ENCODE results near the gene PRIM1. TPM values are rescaled to one million over a fixed set of nuclear protein-coding genes. Genes with fewer than 3 reads are reported as not detected.
"Not testable (repeated sequence)": the region's sequence is repeated elsewhere in the genome, so short reads cannot be mapped to it uniquely, and the experiment has no call there.

Gene PRIM1
- total RNA-seq, 1 donor from 2014 or later = 15.1 TPM

DNA sequence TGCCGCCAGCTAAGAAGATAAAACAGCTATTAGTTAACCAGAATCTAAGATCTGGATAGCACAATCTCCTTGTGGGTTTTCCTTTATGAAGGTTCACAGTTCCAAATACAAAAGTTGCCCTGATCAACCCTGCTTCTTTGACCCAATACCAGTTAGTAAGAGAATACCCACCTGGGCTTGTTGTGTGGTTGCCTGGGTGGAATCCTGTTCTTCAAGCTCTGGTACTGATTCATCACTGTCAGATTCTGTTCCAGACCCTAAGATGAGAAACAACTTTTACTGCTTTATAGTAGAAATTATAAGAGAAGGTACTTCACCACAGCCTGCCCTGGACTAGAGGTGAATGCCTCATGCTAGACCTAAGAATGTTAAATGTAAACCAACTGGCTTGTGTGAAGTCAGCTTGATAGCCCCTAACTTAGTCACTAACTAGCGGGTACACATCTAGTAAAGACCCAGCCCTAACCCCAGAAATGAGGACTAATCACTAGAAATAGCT is 37.6 kb downstream of the PRIM1 start:
- no peaks in the 10 kb centered on the region for H3K27me3 Mint-ChIP-seq
- H3K4me3 Mint-ChIP-seq = no peak overlapping the region
- H3K4me1 Mint-ChIP-seq = peaks cover 30% of the 10 kb centered on the region
- no peaks in the 10 kb centered on the region for H3K9me3 Mint-ChIP-seq
- ATAC-seq (ENCODE audit: low read depth) (no peak), DNase-seq (no peak)
- peaks cover 72% of the 10 kb centered on the region for H3K36me3 Mint-ChIP-seq (ENCODE audit: low read depth)
- no peak overlapping the region for H3K27ac Mint-ChIP-seq
- ChIA-PET POLR2A (interaction anchor here (1.3 kb wide), 1 partner anchor 12 kb away, joined by 6 read pairs; no protein-coding TSS in a partner anchor), CTCF (no interaction called here)
- TF ChIP-seq, protein P1, sequence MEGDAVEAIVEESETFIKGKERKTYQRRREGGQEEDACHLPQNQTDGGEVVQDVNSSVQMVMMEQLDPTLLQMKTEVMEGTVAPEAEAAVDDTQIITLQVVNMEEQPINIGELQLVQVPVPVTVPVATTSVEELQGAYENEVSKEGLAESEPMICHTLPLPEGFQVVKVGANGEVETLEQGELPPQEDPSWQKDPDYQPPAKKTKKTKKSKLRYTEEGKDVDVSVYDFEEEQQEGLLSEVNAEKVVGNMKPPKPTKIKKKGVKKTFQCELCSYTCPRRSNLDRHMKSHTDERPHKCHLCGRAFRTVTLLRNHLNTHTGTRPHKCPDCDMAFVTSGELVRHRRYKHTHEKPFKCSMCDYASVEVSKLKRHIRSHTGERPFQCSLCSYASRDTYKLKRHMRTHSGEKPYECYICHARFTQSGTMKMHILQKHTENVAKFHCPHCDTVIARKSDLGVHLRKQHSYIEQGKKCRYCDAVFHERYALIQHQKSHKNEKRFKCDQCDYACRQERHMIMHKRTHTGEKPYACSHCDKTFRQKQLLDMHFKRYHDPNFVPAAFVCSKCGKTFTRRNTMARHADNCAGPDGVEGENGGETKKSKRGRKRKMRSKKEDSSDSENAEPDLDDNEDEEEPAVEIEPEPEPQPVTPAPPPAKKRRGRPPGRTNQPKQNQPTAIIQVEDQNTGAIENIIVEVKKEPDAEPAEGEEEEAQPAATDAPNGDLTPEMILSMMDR (IDR thresholded peaks at IDR 0.05) = no peak
- intact Hi-C loops (cut with micrococcal nuclease) = no loop called here

DNA sequence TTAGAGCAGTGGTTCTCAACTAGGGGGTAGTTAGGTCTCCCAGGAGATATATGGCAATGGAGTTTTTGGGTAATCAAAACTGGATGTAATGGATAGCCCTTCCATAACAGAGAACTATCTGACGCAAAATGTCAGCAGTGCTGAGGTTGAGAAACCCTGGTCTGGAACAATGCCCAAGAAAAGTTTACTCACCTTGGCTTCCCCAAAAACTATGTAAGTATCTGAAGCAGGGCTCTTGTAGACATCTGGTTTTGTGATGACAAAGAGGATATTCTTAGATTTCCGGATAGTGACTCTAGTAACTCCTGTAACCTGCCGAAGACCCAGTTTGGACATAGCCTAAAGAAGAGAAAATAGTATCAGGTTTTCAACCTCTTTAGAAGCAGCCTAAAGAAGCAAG is 38.8 kb downstream of the PRIM1 start:
- TF ChIP-seq, protein P1 (IDR thresholded peaks at IDR 0.05) = no peak
- POLR2A ChIA-PET = no interaction called here
- no peak overlapping the region for H3K27ac Mint-ChIP-seq
- peaks cover 62% of the 10 kb centered on the region for H3K36me3 Mint-ChIP-seq (ENCODE audit: low read depth)
- no peaks in the 10 kb centered on the region for H3K9me3 Mint-ChIP-seq
- peaks cover 20% of the 10 kb centered on the region for H3K4me1 Mint-ChIP-seq
- intact Hi-C loops (cut with micrococcal nuclease) = no loop called here
- H3K4me3 Mint-ChIP-seq = no peak overlapping the region
- DNase-seq = no peak
- CTCF ChIA-PET = no interaction called here
- H3K27me3 Mint-ChIP-seq = no peaks in the 10 kb centered on the region
- no peak for ATAC-seq (ENCODE audit: low read depth)

DNA sequence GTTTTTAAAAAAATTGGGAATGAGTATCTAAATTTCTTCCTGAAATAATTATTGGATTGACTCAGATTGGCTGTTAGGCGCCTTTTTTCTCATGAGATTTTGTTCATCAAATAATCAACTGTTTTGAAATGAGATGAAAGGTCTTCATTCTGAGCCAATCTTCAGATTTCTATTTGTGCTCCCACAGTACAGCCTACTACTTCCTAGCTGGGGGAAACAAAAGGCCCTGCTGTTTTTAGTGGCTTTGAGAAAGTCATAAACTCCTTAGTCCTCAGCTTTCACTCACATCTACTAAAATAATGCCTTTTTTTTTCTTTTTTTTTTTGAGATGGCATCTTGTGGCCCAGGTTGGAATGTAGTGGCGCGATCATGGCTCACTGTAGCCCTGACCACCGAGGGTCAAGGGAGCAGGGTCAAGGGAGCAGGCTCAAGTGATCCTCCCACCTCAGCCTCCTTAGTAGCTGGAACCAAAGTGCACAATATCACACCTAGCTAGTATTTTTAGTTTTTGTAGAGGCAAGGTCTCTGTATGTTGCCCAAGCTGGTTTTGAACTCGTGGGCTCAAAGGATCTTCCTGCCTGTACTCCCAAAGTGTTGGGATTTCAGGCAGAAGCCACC is 42.3 kb downstream of the PRIM1 start:
- H3K4me1 Mint-ChIP-seq = no peaks in the 10 kb centered on the region
- TF ChIP-seq, protein P1 (IDR thresholded peaks at IDR 0.05) = no peak
- no peak overlapping the region for H3K27ac Mint-ChIP-seq
- ATAC-seq (ENCODE audit: low read depth) (no peak), DNase-seq (peak; percentile 9)
- H3K27me3 Mint-ChIP-seq = no peaks in the 10 kb centered on the region
- H3K9me3 Mint-ChIP-seq = no peaks in the 10 kb centered on the region
- peaks cover 39% of the 10 kb centered on the region for H3K36me3 Mint-ChIP-seq (ENCODE audit: low read depth)
- ChIA-PET POLR2A (interaction anchor here (0.7 to 1.9 kb wide), 7 partner anchors 9 to 51 kb away, joined by 4 to 9 read pairs (median 6); partner anchors contain the start of genes NACA and PTGES3), CTCF (no interaction called here)
- no peak overlapping the region for H3K4me3 Mint-ChIP-seq
- intact Hi-C loops (cut with micrococcal nuclease) = no loop called here

DNA sequence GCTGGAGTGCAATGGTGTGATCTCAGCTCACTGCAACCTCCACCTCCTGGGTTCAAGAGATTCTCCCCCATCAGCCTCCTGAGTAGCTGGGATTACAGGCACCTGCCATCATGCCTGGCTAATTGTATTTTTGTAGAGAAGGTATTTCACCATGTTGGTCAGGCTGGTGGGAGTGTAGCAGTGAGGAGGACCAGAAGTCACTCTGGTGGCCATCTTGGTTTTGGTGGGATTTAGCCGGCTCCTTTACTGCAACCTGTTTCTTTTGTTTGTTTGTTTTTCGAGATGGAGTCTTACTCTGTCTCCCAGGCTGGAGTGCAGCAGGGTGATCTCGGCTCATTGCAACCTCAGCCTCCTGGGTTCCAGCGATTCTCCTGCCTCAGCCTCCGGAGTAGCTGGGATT is 47.6 kb downstream of the PRIM1 start:
- H3K4me3 Mint-ChIP-seq; H3K36me3 Mint-ChIP-seq (ENCODE audit: low read depth); intact Hi-C loops (cut with micrococcal nuclease); H3K9me3 Mint-ChIP-seq; H3K27ac Mint-ChIP-seq; CTCF ChIA-PET; H3K4me1 Mint-ChIP-seq; ATAC-seq (ENCODE audit: low read depth); DNase-seq; H3K27me3 Mint-ChIP-seq: not testable (repeated sequence)
- POLR2A ChIA-PET = interaction anchor here (1.0 to 1.7 kb wide), 2 partner anchors 12 to 68 kb away, joined by 5 to 6 read pairs; no protein-coding TSS in a partner anchor

DNA sequence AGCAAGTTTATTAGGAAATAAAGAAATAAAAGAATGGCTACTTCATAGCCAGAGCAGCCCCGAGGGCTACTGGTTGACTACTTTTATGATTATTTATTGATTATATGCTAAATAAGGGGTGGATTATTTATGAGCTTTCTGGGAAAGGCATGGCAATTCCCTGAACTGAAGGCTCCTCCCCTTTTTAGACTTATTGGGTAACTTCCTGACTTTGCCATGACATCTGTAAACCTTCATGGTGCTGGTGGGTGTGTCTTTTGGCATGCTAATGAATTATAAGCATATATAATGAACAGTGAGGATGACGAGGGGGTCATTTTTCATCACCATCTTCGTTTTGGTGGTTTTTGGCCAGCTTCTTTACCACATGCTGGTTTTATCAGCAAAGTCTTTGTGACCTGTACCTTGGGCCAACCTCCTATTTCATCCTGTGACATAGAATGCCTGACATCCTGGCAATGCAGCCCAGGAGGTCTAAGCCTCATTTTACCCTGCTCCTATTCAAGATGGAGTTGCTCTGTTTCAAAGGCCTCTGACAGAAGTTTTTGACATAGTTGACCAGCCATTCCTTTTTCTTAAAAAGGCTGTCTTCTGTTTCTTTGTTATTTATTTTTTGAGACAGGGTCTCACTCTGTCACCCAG is 53.0 kb downstream of the PRIM1 start:
- ChIA-PET CTCF (no interaction called here), POLR2A (interaction anchor here (0.6 to 1.7 kb wide), 4 partner anchors 11 to 43 kb away, joined by 3 to 8 read pairs (median 4); partner anchors contain the start of genes NACA and PTGES3)

More for the DNA sequence above, 53.0 kb downstream of the PRIM1 start:
- DNase-seq = no peak
- ATAC-seq (ENCODE audit: low read depth) = no peak
- TF ChIP-seq, protein P1 (IDR thresholded peaks at IDR 0.05) = no peak
- peaks cover 2% of the 10 kb centered on the region for H3K27me3 Mint-ChIP-seq
- intact Hi-C loops (cut with micrococcal nuclease) = no loop called here
- H3K36me3 Mint-ChIP-seq (ENCODE audit: low read depth) = no peaks in the 10 kb centered on the region
- no peak overlapping the region for H3K4me3 Mint-ChIP-seq
- no peaks in the 10 kb centered on the region for H3K9me3 Mint-ChIP-seq
- H3K4me1 Mint-ChIP-seq = peaks cover 5% of the 10 kb centered on the region
- no peak overlapping the region for H3K27ac Mint-ChIP-seq
